SK-N-SH (cell line): ENCODE data around the gene GNAS. TPM values are rescaled to one million over a fixed set of nuclear protein-coding genes. Genes with fewer than 3 reads are reported as not detected.

ENCODE experiments used
- CTCF ChIA-PET: fragments of 300-600, 350-600 bp; formaldehyde crosslinking; extraction: SDS; loops from one replicate; lab custom pipeline; 2021; lab: Yijun Ruan, JAX
- POLR2A ChIA-PET: fragments of 350-600 bp; sonication (Branson Sonifier 250); formaldehyde crosslinking; extraction: SDS; loops from one replicate; lab custom pipeline; 2020; ENCODE audit warnings: antibody characterized with exemption, inconsistent platforms; lab: Yijun Ruan, JAX
- DNase-seq: peaks from one replicate; pipeline ENCODE4 v3.0.0; 2012
- H2AFZ ChIP-seq: fragments of 200-600 bp; sonication (generic); 2 replicates; pipeline ENCODE4 v1.8.1; 2016; ENCODE audit warnings: antibody characterized with exemption, mild to moderate bottlenecking, low read depth
- H3F3A ChIP-seq: fragments of 200-600 bp; sonication (generic); replicated peaks from 2 replicates; pipeline ENCODE3; 2016; ENCODE audit warnings: antibody characterized with exemption, mild to moderate bottlenecking; ENCODE audit not compliant: insufficient read depth
- H3K27ac ChIP-seq, 2 experiments: fragments of 200-500 bp in 1 of 2; fragments of 200-600 bp in 1 of 2; sonication (Bioruptor generic) in 1 of 2; sonication (generic), shearing (Covaris generic) in 1 of 2; 2 replicates each; pipeline versions ENCODE4 v1.5.1 to v1.6.1; 2014 to 2016; ENCODE audit warnings: low read depth in 2 of 2, inconsistent platforms in 1 of 2, low read length in 1 of 2, mild to moderate bottlenecking in 1 of 2, mixed read lengths in 1 of 2
- H3K27me3 ChIP-seq: fragments of 200-600 bp; sonication (generic), shearing (Covaris generic); 2 replicates; pipeline ENCODE4 v1.6.1; 2016; ENCODE audit warnings: mixed run types; ENCODE audit not compliant: insufficient read depth
- H3K36me3 ChIP-seq, 2 experiments: fragments of 200-500 bp in 1 of 2; fragments of 200-600 bp in 1 of 2; sonication (Bioruptor generic) in 1 of 2; sonication (generic) in 1 of 2; replicated peaks in 1 of 2; 2 replicates each; pipeline versions ENCODE3 to v1.5.1; 2014 to 2016; ENCODE audit warnings: low read length in 1 of 2, mild to moderate bottlenecking in 1 of 2; ENCODE audit not compliant: insufficient read depth in 2 of 2, control insufficient read depth in 1 of 2
- H3K4me1 ChIP-seq, 2 experiments: fragments of 200-500 bp in 1 of 2; fragments of 200-600 bp in 1 of 2; sonication (Bioruptor generic) in 1 of 2; sonication (generic), shearing (Covaris generic) in 1 of 2; 2 replicates each; pipeline versions ENCODE4 v1.5.1 to v1.6.1; 2014 to 2016; ENCODE audit warnings: low read depth in 1 of 2, low read length in 1 of 2, mixed run types in 1 of 2; ENCODE audit not compliant: insufficient read depth in 2 of 2, control insufficient read depth in 1 of 2
- H3K4me2 ChIP-seq: fragments of 200-600 bp; sonication (generic), shearing (Covaris generic); 2 replicates; pipeline ENCODE4 v1.6.1; 2017; ENCODE audit warnings: mixed run types
- H3K4me3 ChIP-seq, 2 experiments: fragments of 200-500 bp in 1 of 2; fragments of 200-600 bp in 1 of 2; sonication (Bioruptor generic) in 1 of 2; sonication (generic), shearing (Covaris generic) in 1 of 2; 2 replicates each; pipeline versions ENCODE4 v1.5.1 to v1.8.1; 2014 to 2016; ENCODE audit warnings: low read depth in 2 of 2, inconsistent platforms in 1 of 2, low read length in 1 of 2, mild to moderate bottlenecking in 1 of 2, mixed read lengths in 1 of 2, moderate library complexity in 1 of 2
- H3K79me2 ChIP-seq: fragments of 200-600 bp; sonication (generic); 2 replicates; pipeline ENCODE4 v1.8.1; 2017; ENCODE audit warnings: mild to moderate bottlenecking; ENCODE audit not compliant: insufficient read depth
- H3K9ac ChIP-seq: fragments of 200-600 bp; sonication (generic); 2 replicates; pipeline ENCODE4 v1.6.1; 2017; ENCODE audit warnings: mixed run types
- H3K9me2 ChIP-seq: fragments of 200-600 bp; sonication (generic); 2 replicates; pipeline ENCODE4 v1.6.1; 2017; ENCODE audit warnings: mixed run types
- H3K9me3 ChIP-seq: fragments of 200-600 bp; sonication (generic); 2 replicates; pipeline ENCODE4 v1.6.1; 2017; ENCODE audit warnings: mixed run types, mild to moderate bottlenecking, moderate library complexity
- H4K20me1 ChIP-seq: fragments of 200-600 bp; sonication (generic); 2 replicates; pipeline ENCODE4 v1.6.1; 2017; ENCODE audit warnings: mild to moderate bottlenecking, mixed run types; ENCODE audit not compliant: insufficient read depth
- CHD2 ChIP-seq: fragments of 150-350 bp; IDR thresholded peaks from 2 replicates; pipeline ENCODE4 v1.6.1; 2018; ENCODE audit warnings: low read length; ENCODE audit not compliant: partially characterized antibody
- CTCF ChIP-seq: fragments of 200-600 bp; sonication (generic); IDR thresholded peaks from 2 replicates; pipeline ENCODE4 v1.6.1; 2017; ENCODE audit warnings: antibody characterized with exemption, mild to moderate bottlenecking, moderate library complexity
- ELF1 ChIP-seq: IDR thresholded peaks from 2 replicates; pipeline ENCODE4 v1.4.0; 2012
- EP300 ChIP-seq, 2 experiments: IDR thresholded peaks; 2 replicates each; pipeline versions ENCODE4 v1.4.0 to v1.6.1; 2012; ENCODE audit warnings: borderline replicate concordance in 1 of 2, low read depth in 1 of 2, low read length in 1 of 2
- EZH2phosphoT487 ChIP-seq: fragments of 200-600 bp; sonication (generic); IDR thresholded peaks from 2 replicates; pipeline ENCODE4 v1.6.1; 2017; ENCODE audit warnings: low read depth, mixed run types, mild to moderate bottlenecking, antibody characterized with exemption, moderate library complexity, borderline replicate concordance
- GABPA ChIP-seq: IDR thresholded peaks from 2 replicates; pipeline ENCODE4 v1.4.0; 2012; ENCODE audit warnings: low read depth, mild to moderate bottlenecking
- GATA2 ChIP-seq: sonication (generic); formaldehyde crosslinking; IDR thresholded peaks from 2 replicates; pipeline ENCODE4 v1.5.0; 2020; ENCODE audit warnings: mild to moderate bottlenecking, missing genetic modification reagents
- IRF3 ChIP-seq: fragments of 150-350 bp; IDR thresholded peaks from 2 replicates; pipeline ENCODE4 v1.6.1; 2016; ENCODE audit warnings: mild to moderate bottlenecking, low read depth, low read length
- JUND ChIP-seq: IDR thresholded peaks from 2 replicates; pipeline ENCODE4 v1.4.0; 2012
- MEF2A ChIP-seq: IDR thresholded peaks from 2 replicates; pipeline ENCODE4 v1.4.0; 2012; ENCODE audit warnings: low read depth, borderline replicate concordance
- NFIC ChIP-seq: IDR thresholded peaks from 2 replicates; pipeline ENCODE4 v1.4.0; 2012; ENCODE audit warnings: borderline replicate concordance
- NRF1 ChIP-seq: IDR thresholded peaks from 2 replicates; pipeline ENCODE4 v1.6.1; 2012; ENCODE audit warnings: low read depth, mild to moderate bottlenecking, low read length
- PBX3 ChIP-seq: IDR thresholded peaks from 2 replicates; pipeline ENCODE4; 2012
- RCOR1 ChIP-seq: fragments of 150-350 bp; IDR thresholded peaks from 2 replicates; pipeline ENCODE4 v1.6.1; 2017; ENCODE audit warnings: antibody characterized with exemption, low read length
- RXRA ChIP-seq: IDR thresholded peaks from 2 replicates; pipeline ENCODE4 v1.4.0; 2012; ENCODE audit warnings: low read depth, mild to moderate bottlenecking, borderline replicate concordance
- SIN3A ChIP-seq: IDR thresholded peaks from 2 replicates; pipeline ENCODE4 v1.6.1; 2012; ENCODE audit warnings: low read depth, mild to moderate bottlenecking, low read length, moderate library complexity, borderline replicate concordance
- SMC3 ChIP-seq: IDR thresholded peaks from 2 replicates; pipeline ENCODE4 v1.6.1; 2012; ENCODE audit warnings: low read depth, low read length, improper control_type of control experiment
- TCF12 ChIP-seq: IDR thresholded peaks from 2 replicates; pipeline ENCODE4 v1.4.0; 2012
- TEAD4 ChIP-seq: IDR thresholded peaks from 2 replicates; pipeline ENCODE4 v1.4.0; 2012; ENCODE audit warnings: mild to moderate bottlenecking, borderline replicate concordance; ENCODE audit not compliant: insufficient read depth
- USF2 ChIP-seq: fragments of 150-350 bp; IDR thresholded peaks from 2 replicates; pipeline ENCODE4 v1.6.1; 2017; ENCODE audit warnings: antibody characterized with exemption, low read length, low read depth, borderline replicate concordance
- YY1 ChIP-seq: IDR thresholded peaks from 2 replicates; pipeline ENCODE4 v1.4.0; 2012; ENCODE audit warnings: low read depth, mild to moderate bottlenecking
- WGBS: methylation state at CpG from one replicate; pipeline ENCODE4 v1.1.6; 2017; ENCODE audit warnings: low lambda C conversion rate; 5-methylcytosine and 5-hydroxymethylcytosine counted together
- polyA plus RNA-seq, 3 experiments: library from polyadenylated mRNA; depleted of rRNA; stranded (reverse); fragments of >200 nt; gene quantifications; 2 replicates each; pipeline ENCODE4 v1.2.3, GENCODE V29; 2012
- TF ChIP-seq, protein P1 (sequence below): IDR thresholded peaks from 2 replicates; pipeline ENCODE4 v1.4.0; 2012; ENCODE audit warnings: low read depth
- TF ChIP-seq, protein P2 (sequence below): IDR thresholded peaks from 2 replicates; pipeline ENCODE4 v1.4.0; 2012; ENCODE audit warnings: low read depth, borderline replicate concordance

The GNAS gene
- polyA plus RNA-seq, 1 of the 3 experiments (the other 2 are of a cell fraction) = 1,562 TPM

GRCh38 chr20:58878399-58878798, 25.9 kb downstream of the GNAS start (continued):
- TF ChIP-seq RCOR1 (peak; percentile 46; the same call in 1 of the 2 replicates), TEAD4 (no peak), USF2 (no peak), SIN3A (no peak), JUND (no peak), NFIC (no peak), TCF12 (no peak), EZH2phosphoT487 (no peak), YY1 (no peak), GATA2 (peak; percentile 77), NRF1 (no peak), SMC3 (no peak), CTCF (no peak)
- TF ChIP-seq, protein P1, sequence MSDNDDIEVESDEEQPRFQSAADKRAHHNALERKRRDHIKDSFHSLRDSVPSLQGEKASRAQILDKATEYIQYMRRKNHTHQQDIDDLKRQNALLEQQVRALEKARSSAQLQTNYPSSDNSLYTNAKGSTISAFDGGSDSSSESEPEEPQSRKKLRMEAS = no peak

- peaks cover 0 to 4% of the 10 kb centered on the region in 2 experiments for H3K36me3 ChIP-seq
- no peaks in the 10 kb centered on the region for H3K9me2 ChIP-seq
- no peaks in the 10 kb centered on the region for H4K20me1 ChIP-seq
- peaks cover 3 to 60% of the 10 kb centered on the region in 2 experiments for H3K4me1 ChIP-seq
- H3K4me2 ChIP-seq = no peak overlapping the region
- POLR2A ChIA-PET = interaction anchor here (0.9 to 1.4 kb wide), 2 partner anchors 9 kb away, joined by 4 to 5 read pairs; no protein-coding TSS in a partner anchor
- H3K4me3 ChIP-seq = no peak overlapping the region
- H3K27ac ChIP-seq = peak overlapping the region in 1 of 2 experiments; percentile 99; a peak in 2 of 4 replicates
- CTCF ChIA-PET = interaction anchor here (1.3 to 5.9 kb wide), 5 partner anchors 11 to 575 kb away, joined by 4 to 27 read pairs (median 11); no protein-coding TSS in a partner anchor
- no peaks in the 10 kb centered on the region for H3K9me3 ChIP-seq
- 83% methylated on average over 1 of the region's 1 CpG for WGBS
- no peaks in the 10 kb centered on the region for H3K79me2 ChIP-seq
- DNase-seq = no peak
- no peaks in the 10 kb centered on the region for H3K27me3 ChIP-seq
- peaks cover 5% of the 10 kb centered on the region for H3F3A ChIP-seq
- H2AFZ ChIP-seq = no peak overlapping the region
- H3K9ac ChIP-seq = no peak overlapping the region
- TF ChIP-seq NFIC = no peak
- no peak for TF ChIP-seq GABPA
- TF ChIP-seq SMC3 = no peak
- no peak for TF ChIP-seq IRF3
- TF ChIP-seq EP300 (IDR thresholded peaks at IDR 0.05; ENCODE audit: borderline replicate concordance in 1 of 2, low read depth in 1 of 2, low read length in 1 of 2) = no peak
- TF ChIP-seq PBX3 = no peak
- no peak for TF ChIP-seq CHD2
- no peak for TF ChIP-seq JUND
- no peak for TF ChIP-seq TEAD4
- TF ChIP-seq CTCF = no peak
- no peak for TF ChIP-seq RXRA
- TF ChIP-seq SIN3A = no peak
- TF ChIP-seq, protein P2, sequence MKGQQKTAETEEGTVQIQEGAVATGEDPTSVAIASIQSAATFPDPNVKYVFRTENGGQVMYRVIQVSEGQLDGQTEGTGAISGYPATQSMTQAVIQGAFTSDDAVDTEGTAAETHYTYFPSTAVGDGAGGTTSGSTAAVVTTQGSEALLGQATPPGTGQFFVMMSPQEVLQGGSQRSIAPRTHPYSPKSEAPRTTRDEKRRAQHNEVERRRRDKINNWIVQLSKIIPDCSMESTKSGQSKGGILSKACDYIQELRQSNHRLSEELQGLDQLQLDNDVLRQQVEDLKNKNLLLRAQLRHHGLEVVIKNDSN = no peak
- no peak for TF ChIP-seq NRF1
- TF ChIP-seq MEF2A = no peak
- TF ChIP-seq ELF1 = no peak
Measured at GRCh38 chr20:58880441-58880840, 27.9 kb downstream of the GNAS start.
